ENCODE data around the gene UBE2E1. TPM values are rescaled to one million over a fixed set of nuclear protein-coding genes. Genes with fewer than 3 reads are reported as not detected.

The UBE2E1 gene
- total RNA-seq, 2 donors from 2014 or later, result 41.2 to 53.3 TPM

- Histone ChIP-seq H3K9me3 (no peaks in the 10 kb centered on the region), H3K27me3 (replicated peaks; ENCODE audit: insufficient read depth) (no peaks in the 10 kb centered on the region), H3K4me3 (no peak overlapping the region), H3K4me1 (ENCODE audit: control insufficient read depth in 1 of 2, low read depth in 2 of 2) (no peaks in the 10 kb centered on the region), H3K36me3 (no peaks in the 10 kb centered on the region), H3K27ac (no peak overlapping the region)
- TF ChIP-seq CTCF (IDR thresholded peaks at IDR 0.05), result no peak
- no peak for ATAC-seq (ENCODE audit: insufficient number of reproducible peaks, low FRiP score, low read depth)
- no peak for DNase-seq (ENCODE audit: low spot score)
Observed at GRCh38 chr3:23795096-23795495, 10.7 kb upstream of the UBE2E1 start.

- ATAC-seq (ENCODE audit: insufficient number of reproducible peaks, low FRiP score, low read depth) (no peak), DNase-seq (ENCODE audit: low spot score) (no peak)
- no peaks in the 10 kb centered on the region for H3K9me3 ChIP-seq
- H3K4me3 ChIP-seq, result no peak overlapping the region
- no peak for TF ChIP-seq CTCF (IDR thresholded peaks at IDR 0.05)
- no peak overlapping the region for H3K27ac ChIP-seq
- no peaks in the 10 kb centered on the region for H3K36me3 ChIP-seq
- H3K27me3 ChIP-seq (replicated peaks; ENCODE audit: insufficient read depth), result no peaks in the 10 kb centered on the region
- no peaks in the 10 kb centered on the region for H3K4me1 ChIP-seq (ENCODE audit: control insufficient read depth in 1 of 2, low read depth in 2 of 2)
Observed at GRCh38 chr3:23796518-23796917, 9.2 kb upstream of the UBE2E1 start.

- Histone ChIP-seq H3K36me3 (no peaks in the 10 kb centered on the region), H3K4me1 (ENCODE audit: control insufficient read depth in 1 of 2, low read depth in 2 of 2) (no peaks in the 10 kb centered on the region), H3K27ac (no peak overlapping the region), H3K4me3 (no peak overlapping the region), H3K27me3 (replicated peaks; ENCODE audit: insufficient read depth) (no peaks in the 10 kb centered on the region), H3K9me3 (no peaks in the 10 kb centered on the region)
- ATAC-seq (ENCODE audit: insufficient number of reproducible peaks, low FRiP score, low read depth) (no peak), DNase-seq (ENCODE audit: low spot score) (no peak)
- no peak for TF ChIP-seq CTCF (IDR thresholded peaks at IDR 0.05)
Observed at GRCh38 chr3:23797491-23797890, 8.3 kb upstream of the UBE2E1 start.

GRCh38 chr3:23798456-23798855 lies 7.3 kb upstream of the UBE2E1 start:
- H3K27ac ChIP-seq, result no peak overlapping the region
- TF ChIP-seq CTCF (IDR thresholded peaks at IDR 0.05), result no peak
- H3K4me3 ChIP-seq, result no peak overlapping the region
- H3K4me1 ChIP-seq (ENCODE audit: control insufficient read depth in 1 of 2, low read depth in 2 of 2), result no peaks in the 10 kb centered on the region
- no peaks in the 10 kb centered on the region for H3K27me3 ChIP-seq (replicated peaks; ENCODE audit: insufficient read depth)
- ATAC-seq (ENCODE audit: insufficient number of reproducible peaks, low FRiP score, low read depth) (no peak), DNase-seq (ENCODE audit: low spot score) (no peak)
- H3K36me3 ChIP-seq, result no peaks in the 10 kb centered on the region
- no peaks in the 10 kb centered on the region for H3K9me3 ChIP-seq

- no peak for ATAC-seq (ENCODE audit: insufficient number of reproducible peaks, low FRiP score, low read depth)
- Histone ChIP-seq H3K27me3 (replicated peaks; ENCODE audit: insufficient read depth) (no peaks in the 10 kb centered on the region), H3K27ac (no peak overlapping the region), H3K36me3 (no peaks in the 10 kb centered on the region), H3K4me1 (ENCODE audit: control insufficient read depth in 1 of 2, low read depth in 2 of 2) (no peaks in the 10 kb centered on the region), H3K4me3 (no peak overlapping the region), H3K9me3 (no peaks in the 10 kb centered on the region)
- no peak for TF ChIP-seq CTCF (IDR thresholded peaks at IDR 0.05)
- DNase-seq (ENCODE audit: low spot score), result no peak
Observed at GRCh38 chr3:23798876-23799275, 6.9 kb upstream of the UBE2E1 start.
